T-helper 1 cell (primary cell): ENCODE data around the gene PNPLA1.

Experiments
- DNase-seq, 5 donors: peaks; one replicate each; pipeline ENCODE4 v3.0.0-alpha.2; 2012 to 2020

The PNPLA1 gene

DNA sequence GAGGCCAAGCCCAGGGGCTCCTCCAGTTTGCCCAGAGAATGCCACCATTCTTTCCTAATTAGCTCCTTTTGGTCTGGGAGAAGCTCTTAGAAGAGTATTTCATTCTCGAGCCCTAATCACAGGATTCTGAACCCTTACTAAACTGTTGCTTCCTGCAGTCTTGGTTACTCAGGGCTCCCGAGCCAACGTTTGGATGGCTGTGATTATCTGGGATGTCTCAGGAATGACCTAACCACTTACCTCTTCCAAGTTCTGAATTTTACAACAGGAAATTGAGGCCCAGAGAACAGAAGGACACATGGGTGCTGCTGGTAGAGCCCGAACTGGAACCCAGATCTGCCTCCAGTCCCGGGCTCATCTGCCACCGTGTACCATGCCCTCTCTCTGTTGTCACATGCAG, 22.2 kb upstream of the PNPLA1 start:
- no peak for DNase-seq

DNA sequence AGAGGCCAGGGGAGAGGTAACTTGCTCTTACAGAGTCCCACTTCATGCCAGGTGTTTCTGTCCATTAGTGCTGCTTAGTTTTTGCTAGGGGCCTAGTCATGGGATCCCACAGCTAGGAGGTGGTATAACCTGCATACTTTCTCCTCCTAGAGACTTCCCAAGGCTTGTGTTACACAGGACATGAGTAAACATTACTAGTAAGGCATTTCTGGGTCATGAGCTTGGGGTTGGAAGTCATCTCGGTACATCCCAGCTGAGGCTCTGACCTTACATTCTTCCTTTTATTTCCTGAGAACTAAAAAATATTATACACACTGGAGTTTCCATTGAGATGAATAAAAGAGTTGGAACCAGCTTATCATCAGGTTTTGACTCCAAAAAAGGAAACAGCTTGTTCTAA, 20.9 kb upstream of the PNPLA1 start:
- no peak for DNase-seq

- no peak for DNase-seq
Observed at GRCh38 chr6:36249536-36249935, 20.3 kb upstream of the PNPLA1 start.

- no peak for DNase-seq
Observed at GRCh38 chr6:36252005-36252404, 17.9 kb upstream of the PNPLA1 start.

GRCh38 chr6:36263390-36264000, 6.4 kb upstream of the PNPLA1 start:
- no peak for DNase-seq

- DNase-seq: no peak
Observed at GRCh38 chr6:36265744-36266143, 4.1 kb upstream of the PNPLA1 start.

- DNase-seq: no peak
Observed at GRCh38 chr6:36266913-36267644, 2.8 kb upstream of the PNPLA1 start.

DNA sequence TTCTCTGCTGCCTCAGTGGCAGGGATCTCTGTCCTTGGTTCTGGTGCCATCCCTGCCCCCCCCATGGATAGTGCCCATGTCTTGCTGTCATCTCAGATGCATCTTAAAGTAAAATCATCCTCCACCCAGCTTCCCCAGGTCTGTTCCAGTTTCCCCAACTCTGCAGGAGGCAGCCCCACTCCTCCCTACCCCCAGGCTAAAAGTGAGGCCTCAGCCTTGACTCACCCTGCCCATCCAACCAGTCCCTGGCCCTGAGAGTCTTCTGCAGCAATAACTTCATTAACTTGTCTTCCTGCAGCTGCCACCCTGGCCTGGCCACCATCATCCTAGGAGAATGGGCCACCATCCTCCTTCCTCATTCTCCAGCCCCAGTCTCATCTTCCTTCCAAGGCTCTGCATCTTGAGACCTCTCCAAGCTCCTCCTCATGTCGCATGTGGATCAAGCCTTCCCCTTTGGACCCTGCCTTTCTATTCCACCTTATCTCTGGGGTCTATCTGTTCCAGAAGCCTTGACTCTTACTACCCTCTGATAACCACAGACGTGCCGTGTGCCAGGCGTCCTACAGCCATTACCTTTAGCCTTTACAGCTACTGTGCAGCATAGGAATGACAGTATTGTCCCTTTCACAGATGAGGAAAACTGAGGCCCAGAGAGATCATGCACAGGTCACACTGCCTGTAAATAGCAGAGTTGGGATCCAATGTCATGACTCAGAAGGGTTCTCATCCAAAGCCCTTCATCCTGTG, 2.0 kb upstream of the PNPLA1 start:
- no peak for DNase-seq

DNA sequence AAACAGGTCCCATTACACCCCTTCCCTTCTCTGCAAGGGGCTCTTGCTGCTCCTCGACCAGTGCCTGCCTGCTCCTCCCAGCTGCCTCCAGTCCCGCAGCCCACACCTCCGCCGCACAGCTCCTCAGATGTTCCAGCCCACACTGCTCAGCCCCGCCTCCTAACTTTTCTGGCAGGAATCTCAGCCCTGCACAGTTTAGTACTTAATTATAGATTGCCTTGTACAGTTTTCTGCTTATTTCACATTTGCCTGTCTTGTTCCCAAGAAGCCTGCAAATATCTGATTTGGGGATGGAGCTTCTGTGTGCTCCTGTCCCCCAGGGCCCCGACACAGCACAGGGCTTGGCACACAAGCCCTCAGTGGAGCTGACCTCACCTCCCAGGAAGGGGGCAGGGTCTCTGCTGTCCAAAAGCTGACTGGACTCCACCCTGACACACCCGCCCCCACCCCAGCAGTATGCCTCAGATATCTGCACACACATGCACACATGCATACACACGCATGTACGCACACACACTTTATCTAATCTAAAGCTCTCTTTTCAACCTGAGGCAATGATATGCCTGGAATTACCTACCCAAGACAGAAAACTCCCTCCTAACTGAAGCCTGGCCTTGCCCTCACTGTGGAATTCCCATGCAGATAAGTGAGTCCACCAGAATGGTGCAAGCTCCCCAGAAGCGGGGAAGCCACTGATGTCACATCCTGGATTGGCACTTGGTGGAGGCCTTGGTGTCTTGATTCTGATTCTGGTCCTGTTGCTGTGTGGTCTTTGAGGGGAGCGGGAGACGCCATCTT, 1.2 kb upstream of the PNPLA1 start:
- no peak for DNase-seq

DNA sequence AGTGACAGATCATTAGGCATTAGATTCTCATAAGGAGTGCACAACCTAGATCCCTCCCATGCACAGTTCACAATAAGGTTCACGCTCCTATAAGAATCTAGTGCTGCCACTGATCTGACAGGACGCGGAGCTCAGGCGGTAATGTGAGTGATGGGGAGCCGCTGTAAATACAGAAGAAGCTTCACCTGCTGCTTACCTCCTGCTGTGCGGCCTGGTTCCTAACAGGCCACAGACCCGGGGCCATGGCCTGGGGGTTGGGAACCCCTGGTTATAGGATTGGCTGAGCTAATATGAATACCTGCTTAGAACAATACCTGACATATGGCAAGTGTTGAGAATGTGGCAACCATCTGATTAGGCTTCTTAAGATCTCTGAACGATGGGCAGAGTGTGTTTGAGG, 2.4 kb downstream of the PNPLA1 start:
- no peak for DNase-seq

DNA sequence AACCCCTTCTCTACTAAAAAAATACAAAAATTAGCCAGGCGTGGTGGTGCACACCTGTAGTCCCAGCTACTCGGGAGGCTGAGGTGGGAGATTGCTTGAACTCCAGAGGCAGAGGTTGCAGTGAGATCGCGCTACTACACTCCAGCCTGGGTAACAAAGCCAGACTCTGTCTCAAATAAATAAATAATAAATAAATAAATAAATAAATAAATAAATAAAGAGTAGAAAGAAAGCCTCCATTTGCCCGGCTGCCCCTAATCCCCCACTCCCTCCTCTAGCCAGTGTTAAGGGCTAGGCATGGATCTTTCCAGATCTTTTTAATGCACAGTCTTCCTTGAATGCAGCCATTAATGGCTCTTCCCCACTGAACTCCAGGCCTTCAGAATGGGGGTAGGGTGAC, 3.2 kb downstream of the PNPLA1 start:
- DNase-seq: no peak

DNA sequence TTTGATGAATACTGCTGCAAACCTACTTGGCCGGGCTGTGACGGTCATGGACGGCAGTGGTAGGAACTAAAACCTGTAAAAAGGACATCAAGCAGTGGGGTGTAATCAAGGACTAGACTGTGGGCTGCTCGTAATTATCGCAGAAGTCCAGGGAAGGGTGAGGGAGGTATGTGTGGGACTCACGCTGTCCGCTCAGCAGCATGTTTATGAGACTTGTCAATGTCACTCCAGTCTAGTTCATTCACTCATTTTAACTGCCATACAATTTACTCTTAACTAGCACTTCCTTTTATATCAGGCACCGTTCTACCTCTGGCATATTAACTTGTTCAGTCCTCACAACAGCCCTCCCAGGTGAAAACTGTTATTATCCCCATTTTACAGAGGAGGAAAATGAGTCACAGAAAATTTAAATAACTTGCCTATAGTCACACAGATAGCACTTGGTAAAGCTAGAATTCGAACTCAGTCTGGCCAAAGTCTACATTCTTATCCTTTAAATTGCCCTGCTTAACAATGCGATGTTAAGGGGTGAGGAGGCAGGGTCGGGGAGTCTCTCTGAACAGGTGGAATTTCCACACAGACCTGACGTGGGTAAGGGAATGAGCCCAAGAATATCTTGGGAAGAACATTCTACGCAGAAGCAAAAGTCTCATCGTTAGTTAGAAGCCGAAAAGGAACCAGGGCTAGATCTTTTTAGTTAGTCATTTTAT, 4.1 kb downstream of the PNPLA1 start:
- no peak for DNase-seq

DNA sequence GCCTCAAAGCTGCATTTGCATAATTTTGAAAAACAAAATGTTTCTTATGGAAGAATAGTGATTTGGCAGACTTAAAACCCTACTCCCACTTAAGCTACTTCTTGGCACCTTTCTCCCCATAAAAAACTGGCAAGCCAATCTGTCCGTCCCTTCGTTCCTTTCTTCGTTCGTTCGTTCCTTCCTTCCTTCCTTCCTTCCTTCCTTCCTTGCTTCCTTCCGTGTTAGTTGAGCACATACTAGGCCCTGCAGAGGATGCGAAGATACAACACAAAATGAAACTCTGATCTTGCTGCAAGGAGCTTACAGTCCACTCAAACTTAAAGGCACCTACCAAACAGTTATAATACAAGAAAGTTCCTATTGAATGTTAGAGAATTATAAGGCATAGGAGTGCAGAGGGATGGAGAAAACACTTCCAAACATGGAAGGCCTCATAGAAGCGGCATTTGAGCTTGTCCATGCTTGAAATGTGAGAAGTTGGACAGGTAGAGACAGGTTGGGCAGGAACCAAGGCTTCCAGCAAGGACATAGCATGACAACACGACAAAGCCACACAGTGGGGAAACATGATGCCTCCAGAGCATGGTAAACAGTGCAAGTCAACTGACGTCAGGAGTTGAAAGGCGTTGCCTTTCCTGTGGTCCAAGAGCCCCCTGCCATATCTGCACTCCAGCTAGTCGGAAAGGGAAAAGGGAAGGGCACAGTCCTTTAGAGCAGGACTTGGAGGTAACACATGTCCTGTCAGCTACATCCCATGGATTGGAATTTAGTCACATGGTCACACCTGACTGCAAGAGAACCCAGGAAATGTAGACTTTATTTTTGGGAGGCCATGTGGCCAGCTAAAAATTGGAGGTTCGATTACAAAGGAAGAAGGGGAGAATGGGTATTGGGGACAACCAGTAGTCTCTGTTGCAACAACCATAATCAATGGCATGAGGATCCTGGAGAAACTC, 7.0 kb downstream of the PNPLA1 start:
- DNase-seq: no peak

DNA sequence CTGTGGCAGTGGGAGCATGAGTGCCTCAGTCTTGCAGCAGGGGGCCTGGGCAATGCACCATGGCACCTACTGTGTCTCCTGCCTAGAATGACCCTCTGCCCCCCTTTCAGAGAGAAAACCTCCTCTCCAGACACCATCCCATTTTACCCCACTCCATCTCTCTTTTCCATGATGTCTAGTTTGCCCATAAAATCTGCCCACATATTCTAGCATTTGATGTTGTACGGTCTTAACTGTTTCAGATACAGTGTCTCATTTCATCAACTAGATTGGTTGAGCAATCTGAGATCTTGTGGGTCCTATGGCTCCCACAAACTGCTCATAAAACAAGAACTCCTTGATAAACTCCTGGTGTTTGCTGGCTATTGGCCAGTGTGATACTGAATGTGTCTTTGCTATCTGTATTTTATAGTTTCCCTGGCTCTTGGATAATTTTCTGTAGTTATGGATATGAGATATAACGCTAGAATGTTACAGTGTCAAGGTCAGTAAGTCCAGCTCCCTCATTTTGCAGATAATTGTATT, 8.1 kb downstream of the PNPLA1 start:
- no peak for DNase-seq

DNA sequence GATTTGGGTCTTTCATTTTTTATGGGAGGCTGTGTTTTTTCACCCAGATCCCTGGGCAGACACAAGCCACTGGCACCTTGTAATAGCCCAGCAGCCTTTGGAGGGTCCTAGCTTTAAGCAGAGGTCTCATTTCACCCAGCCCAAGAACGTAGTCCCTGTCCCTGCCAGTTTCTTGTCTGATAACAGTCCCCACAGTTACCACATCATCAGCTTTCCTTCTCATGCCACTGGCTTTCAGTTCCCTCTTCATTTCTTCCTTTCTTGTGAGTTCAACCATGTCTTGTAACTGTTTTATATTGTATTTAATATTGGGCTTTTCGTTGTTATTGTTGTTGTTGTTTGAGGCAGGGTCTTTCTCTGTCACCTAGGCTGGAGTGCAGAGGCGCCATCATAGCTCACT, 10.6 kb downstream of the PNPLA1 start:
- DNase-seq: no peak

DNA sequence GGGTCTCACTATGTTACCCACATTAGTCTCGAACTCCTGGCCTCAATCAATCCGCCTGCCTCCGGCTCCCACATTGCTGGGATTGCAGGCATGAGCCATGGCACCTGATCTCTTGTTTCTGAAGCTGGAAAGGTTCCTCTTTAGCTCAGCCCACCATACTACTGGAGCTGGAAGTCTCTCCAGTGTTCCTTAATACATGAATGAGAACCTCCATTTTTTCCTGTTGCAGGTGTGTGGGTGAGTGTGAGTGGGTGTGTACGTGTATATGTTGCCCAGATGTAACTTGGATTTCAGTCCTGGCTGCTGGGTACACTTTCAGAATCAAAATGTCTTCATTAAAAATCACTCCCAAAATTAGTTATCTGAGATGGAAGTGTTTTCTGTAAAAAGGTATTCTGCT, 11.1 kb downstream of the PNPLA1 start:
- no peak for DNase-seq

DNA sequence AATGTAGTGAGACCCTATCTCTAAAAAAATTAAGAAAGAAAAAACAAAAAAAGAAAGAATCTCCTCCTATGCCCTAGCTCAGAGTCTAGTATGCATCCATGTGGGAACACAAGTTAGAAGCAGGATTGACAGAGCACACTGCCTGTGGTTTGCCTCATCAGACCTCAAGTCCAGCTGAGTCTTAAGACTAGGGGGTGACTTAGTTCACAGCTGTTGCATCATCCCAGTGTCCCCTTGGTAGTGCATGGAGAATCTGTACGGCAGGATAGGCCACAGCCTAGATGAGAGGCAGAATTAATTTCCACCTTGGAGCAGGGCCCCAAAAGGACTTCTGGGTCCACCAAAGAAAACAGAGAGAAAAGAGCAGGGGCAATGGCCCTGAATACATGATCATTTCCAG, 13.7 kb downstream of the PNPLA1 start:
- no peak for DNase-seq

DNA sequence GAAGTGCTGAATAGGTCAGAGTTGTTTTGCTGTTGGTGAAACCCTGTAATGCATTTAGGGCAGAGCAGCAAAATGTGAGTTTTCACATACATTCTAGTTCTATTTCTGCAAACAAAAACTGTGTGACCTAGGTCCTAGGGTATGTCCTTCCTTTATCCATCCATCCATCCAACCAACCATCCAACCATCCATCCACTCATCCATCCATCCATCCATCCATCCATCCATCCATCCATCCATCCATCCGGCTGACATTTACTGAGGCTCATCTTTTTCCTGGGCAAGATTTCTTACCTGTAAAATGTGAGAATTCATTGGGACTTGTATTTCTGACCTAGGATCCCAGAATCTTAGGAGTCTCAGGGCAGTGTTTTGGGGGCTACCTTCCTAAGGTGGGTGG, 14.5 kb downstream of the PNPLA1 start:
- no peak for DNase-seq

DNA sequence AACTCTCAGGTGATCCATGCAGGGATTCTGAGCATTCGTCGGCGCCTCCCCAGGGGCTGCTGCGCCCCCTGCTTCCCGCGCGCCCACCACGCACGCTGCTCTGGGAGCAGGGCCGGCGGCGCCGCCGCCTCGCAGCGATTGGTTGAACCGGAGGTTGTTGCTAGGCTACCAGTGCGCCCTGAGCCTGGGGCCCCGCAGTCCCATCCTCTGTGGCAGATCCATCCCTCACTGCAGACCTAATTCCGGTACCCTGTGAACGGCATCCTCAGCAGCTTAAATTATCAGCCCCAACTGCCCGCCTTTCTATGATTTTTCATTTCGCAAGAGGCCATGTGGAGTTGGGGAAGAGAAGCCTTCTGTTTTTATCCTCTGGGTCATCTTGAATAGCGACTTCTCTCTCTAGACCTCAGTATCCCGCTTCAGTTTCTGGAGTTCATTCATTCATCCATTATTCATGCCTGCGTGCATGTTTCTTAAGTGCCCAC, 15.4 kb downstream of the PNPLA1 start:
- DNase-seq: no peak

- DNase-seq: no peak
Observed at GRCh38 chr6:36285797-36286196, 15.9 kb downstream of the PNPLA1 start.

DNA sequence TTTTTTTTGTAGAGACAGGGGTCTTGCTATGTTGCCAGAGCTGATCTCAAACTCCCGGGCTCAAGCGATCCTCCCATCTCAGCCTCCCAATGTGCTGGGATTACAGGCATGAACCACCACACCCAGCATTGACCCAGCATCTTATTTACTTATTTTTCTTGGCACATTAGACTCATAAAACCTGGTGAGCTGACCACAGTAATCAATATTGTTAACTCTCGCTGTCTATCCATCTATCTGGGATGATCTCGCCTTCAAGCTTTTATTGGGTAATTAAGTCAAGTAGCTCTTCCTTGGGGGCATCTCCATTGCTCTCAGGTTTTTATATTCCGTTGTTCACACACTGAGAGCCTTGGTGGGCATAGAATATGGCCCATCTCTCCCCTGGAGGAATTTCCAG, 17.0 kb downstream of the PNPLA1 start:
- DNase-seq: no peak
